ENCODE data around the gene SERPINB6. TPM values are rescaled to one million over a fixed set of nuclear protein-coding genes. Genes with fewer than 3 reads are reported as not detected.

Gene SERPINB6
- total and polyA plus RNA-seq, 9 of the 15 experiments (the other 6 are each of a cell fraction or from before 2014, with no cell fraction given) = 86.6 to 211 (median 143) TPM

- no peak for DNase-seq (ENCODE audit: extremely low read depth in 1 of 4, low spot score in 3 of 4)
Measured at GRCh38 chr6:2939315-2940009, 31.9 kb downstream of the SERPINB6 start.

More at GRCh38 chr6:2939315-2940009, 31.9 kb downstream of the SERPINB6 start:
- TF ChIP-seq FOXK1 (CRISPR knock-in tag; IDR thresholded peaks at IDR 0.05; ENCODE audit: borderline replicate concordance) (no peak), YY1 (IDR thresholded peaks at IDR 0.05; ENCODE audit: borderline replicate concordance in 1 of 3, control insufficient read depth in 1 of 3, extremely low read depth in 1 of 3, insufficient read depth in 3 of 3, insufficient read length in 1 of 3, insufficient replicate concordance in 2 of 3, low read depth in 1 of 3, low read length in 2 of 3) (no peak), MCM5 (IDR thresholded peaks at IDR 0.05; ENCODE audit: low read depth) (no peak), BMI1 (IDR thresholded peaks at IDR 0.05; ENCODE audit: low read length) (no peak), RFX7 (CRISPR knock-in tag; IDR thresholded peaks at IDR 0.05) (no peak), KLF10 (CRISPR knock-in tag; IDR thresholded peaks at IDR 0.05) (no peak), ILF3 (IDR thresholded peaks at IDR 0.05; ENCODE audit: borderline replicate concordance) (no peak), ZNF217 (CRISPR knock-in tag; IDR thresholded peaks at IDR 0.05) (no peak), CBX1 (IDR thresholded peaks at IDR 0.05; ENCODE audit: low read depth) (no peak), IRF2 (CRISPR knock-in tag; IDR thresholded peaks at IDR 0.05) (no peak)
- TF ChIP-seq, protein P1, sequence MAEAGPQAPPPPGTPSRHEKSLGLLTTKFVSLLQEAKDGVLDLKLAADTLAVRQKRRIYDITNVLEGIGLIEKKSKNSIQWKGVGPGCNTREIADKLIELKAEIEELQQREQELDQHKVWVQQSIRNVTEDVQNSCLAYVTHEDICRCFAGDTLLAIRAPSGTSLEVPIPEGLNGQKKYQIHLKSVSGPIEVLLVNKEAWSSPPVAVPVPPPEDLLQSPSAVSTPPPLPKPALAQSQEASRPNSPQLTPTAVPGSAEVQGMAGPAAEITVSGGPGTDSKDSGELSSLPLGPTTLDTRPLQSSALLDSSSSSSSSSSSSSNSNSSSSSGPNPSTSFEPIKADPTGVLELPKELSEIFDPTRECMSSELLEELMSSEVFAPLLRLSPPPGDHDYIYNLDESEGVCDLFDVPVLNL (CRISPR knock-in tag; IDR thresholded peaks at IDR 0.05; ENCODE audit: low read depth) = no peak
- TF ChIP-seq, protein P2, sequence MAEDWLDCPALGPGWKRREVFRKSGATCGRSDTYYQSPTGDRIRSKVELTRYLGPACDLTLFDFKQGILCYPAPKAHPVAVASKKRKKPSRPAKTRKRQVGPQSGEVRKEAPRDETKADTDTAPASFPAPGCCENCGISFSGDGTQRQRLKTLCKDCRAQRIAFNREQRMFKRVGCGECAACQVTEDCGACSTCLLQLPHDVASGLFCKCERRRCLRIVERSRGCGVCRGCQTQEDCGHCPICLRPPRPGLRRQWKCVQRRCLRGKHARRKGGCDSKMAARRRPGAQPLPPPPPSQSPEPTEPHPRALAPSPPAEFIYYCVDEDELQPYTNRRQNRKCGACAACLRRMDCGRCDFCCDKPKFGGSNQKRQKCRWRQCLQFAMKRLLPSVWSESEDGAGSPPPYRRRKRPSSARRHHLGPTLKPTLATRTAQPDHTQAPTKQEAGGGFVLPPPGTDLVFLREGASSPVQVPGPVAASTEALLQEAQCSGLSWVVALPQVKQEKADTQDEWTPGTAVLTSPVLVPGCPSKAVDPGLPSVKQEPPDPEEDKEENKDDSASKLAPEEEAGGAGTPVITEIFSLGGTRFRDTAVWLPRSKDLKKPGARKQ (CRISPR knock-in tag; IDR thresholded peaks at IDR 0.05) = no peak
- TF ChIP-seq, protein P3, sequence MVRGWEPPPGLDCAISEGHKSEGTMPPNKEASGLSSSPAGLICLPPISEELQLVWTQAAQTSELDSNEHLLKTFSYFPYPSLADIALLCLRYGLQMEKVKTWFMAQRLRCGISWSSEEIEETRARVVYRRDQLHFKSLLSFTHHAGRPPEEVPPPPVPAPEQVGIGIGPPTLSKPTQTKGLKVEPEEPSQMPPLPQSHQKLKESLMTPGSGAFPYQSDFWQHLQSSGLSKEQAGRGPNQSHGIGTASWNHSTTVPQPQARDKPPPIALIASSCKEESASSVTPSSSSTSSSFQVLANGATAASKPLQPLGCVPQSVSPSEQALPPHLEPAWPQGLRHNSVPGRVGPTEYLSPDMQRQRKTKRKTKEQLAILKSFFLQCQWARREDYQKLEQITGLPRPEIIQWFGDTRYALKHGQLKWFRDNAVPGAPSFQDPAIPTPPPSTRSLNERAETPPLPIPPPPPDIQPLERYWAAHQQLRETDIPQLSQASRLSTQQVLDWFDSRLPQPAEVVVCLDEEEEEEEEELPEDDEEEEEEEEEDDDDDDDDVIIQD (CRISPR knock-in tag; IDR thresholded peaks at IDR 0.05) = no peak
- Histone ChIP-seq H3K27me3 (ENCODE audit: control insufficient read depth in 2 of 2, insufficient read depth in 2 of 2, low read length in 2 of 2) (no peaks in the 10 kb centered on the region), H3K9ac (ENCODE audit: insufficient read depth in 1 of 2, low read depth in 2 of 2, low read length in 2 of 2) (no peak overlapping the region), H3K4me2 (ENCODE audit: insufficient read depth, low read length) (no peak overlapping the region), H3K4me1 (replicated peaks in 1 of 2; ENCODE audit: control insufficient read depth in 2 of 2, insufficient read depth in 2 of 2, low read length in 2 of 2) (peaks cover 20 to 23% of the 10 kb centered on the region in 2 experiments), H3K79me2 (ENCODE audit: control insufficient read depth, insufficient read depth, low read length) (no peaks in the 10 kb centered on the region), H2AFZ (ENCODE audit: low read depth, low read length) (no peak overlapping the region), H3K27ac (ENCODE audit: extremely low read depth, low read depth, low read length) (no peak overlapping the region), H3K4me3 (no peak overlapping the region), H3K9me3 (replicated peaks; ENCODE audit: control insufficient read depth, insufficient read depth, low read depth, low read length) (0 out of 2 replicates have a peak, but pooled peaks cover 2% of the 10 kb centered on the region), H3K36me3 (ENCODE audit: control insufficient read depth, insufficient read depth, low read length) (no peaks in the 10 kb centered on the region), H3K9me1 (ENCODE audit: control insufficient read depth, insufficient read depth, low read length) (no peaks in the 10 kb centered on the region), H4K20me1 (replicated peaks; ENCODE audit: control insufficient read depth, insufficient read depth, low read length) (no peaks in the 10 kb centered on the region)
- FAIRE-seq = no peak
- intact Hi-C loops (cut with micrococcal nuclease) (no loop called here), in situ Hi-C loops (cut with MboI) (no loop called here)
- CTCF ChIA-PET (ENCODE audit: low intra/inter-chr PET ratio) = no interaction called here
- ATAC-seq = no peak
- POLR2A ChIA-PET = interaction anchor here (0.6 to 2.5 kb wide), 3 partner anchors 11 to 157 kb away, joined by 3 to 15 read pairs (median 3); no protein-coding TSS in a partner anchor
- BruUV-seq (replicated peaks) = no TSS peak
- 91% methylated on average over 26 of the region's 34 CpGs for WGBS (ENCODE audit: insufficient coverage, low coverage, missing lambda C conversion rate)

Data from K562 (cell line).